NCI-H748 (cell line): ENCODE results near the gene MAP4K3.

ENCODE experiments used
- DNase-seq: peaks from one replicate; lab custom pipeline; 2025; ENCODE audit not compliant: unreplicated experiment; lab: John Stamatoyannopoulos, UW

The MAP4K3 gene

GRCh38 chr2:39210846-39211245, 226.2 kb downstream of the MAP4K3 start:
- no peak for DNase-seq

GRCh38 chr2:39203382-39203781, 233.7 kb downstream of the MAP4K3 start:
- DNase-seq = no peak

- DNase-seq = no peak
Measured at GRCh38 chr2:39202639-39203369, 234.3 kb downstream of the MAP4K3 start.
